Measurements from ENCODE around the gene C19orf67. TPM values are rescaled to one million over a fixed set of nuclear protein-coding genes. Genes with fewer than 3 reads are reported as not detected.
"Not testable (repeated sequence)": the region's sequence is repeated elsewhere in the genome, so short reads cannot be mapped to it uniquely, and the experiment has no call there.

C19orf67 gene
- total RNA-seq, 1 experiment from 2014 or later = 0.28 TPM

DNA sequence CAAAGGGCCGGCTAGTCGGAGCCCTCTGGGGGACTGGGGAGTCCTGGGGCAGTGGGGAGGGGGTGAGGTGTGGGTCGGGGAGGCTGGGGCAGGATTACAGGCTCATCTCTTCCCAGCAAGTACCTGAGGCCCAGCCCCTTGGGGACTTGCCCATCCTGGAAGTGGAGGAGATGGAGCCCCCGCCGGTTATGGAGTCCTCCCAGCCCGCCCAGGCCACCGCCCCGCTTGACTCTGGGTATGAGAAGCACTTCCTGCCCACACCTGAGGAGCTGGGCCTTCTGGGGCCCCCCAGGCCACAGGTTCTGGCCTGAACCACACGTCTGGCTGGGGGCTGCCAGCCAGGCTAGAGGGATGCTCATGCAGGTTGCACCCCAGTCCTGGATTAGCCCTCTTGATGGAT lies 33.6 kb downstream of the C19orf67 start:
- intact Hi-C loops (cut with micrococcal nuclease; ENCODE audit: unreplicated experiment) (no loop called here), in situ Hi-C loops (cut with HindIII; ENCODE audit: low pct_unique_long_range_greater_than_20kb, low sequenced_read_pairs) (no loop called here)
- no peak overlapping the region for H3K4me3 ChIP-seq (ENCODE audit: low read depth in 2 of 2, low read length in 2 of 2)
- no TSS peak for BruUV-seq (replicated peaks)
- H3K9me3 ChIP-seq (ENCODE audit: control insufficient read depth, insufficient read depth, low read depth, low read length) = no peaks in the 10 kb centered on the region
- DNase-seq (ENCODE audit: low read depth, low spot score) (no peak), ATAC-seq (no peak)
- no peak overlapping the region for H3K27ac ChIP-seq (ENCODE audit: low read length)
- H3K27me3 ChIP-seq (ENCODE audit: control insufficient read depth, insufficient read depth, low read length) = no peaks in the 10 kb centered on the region
- TF ChIP-seq, protein P1, sequence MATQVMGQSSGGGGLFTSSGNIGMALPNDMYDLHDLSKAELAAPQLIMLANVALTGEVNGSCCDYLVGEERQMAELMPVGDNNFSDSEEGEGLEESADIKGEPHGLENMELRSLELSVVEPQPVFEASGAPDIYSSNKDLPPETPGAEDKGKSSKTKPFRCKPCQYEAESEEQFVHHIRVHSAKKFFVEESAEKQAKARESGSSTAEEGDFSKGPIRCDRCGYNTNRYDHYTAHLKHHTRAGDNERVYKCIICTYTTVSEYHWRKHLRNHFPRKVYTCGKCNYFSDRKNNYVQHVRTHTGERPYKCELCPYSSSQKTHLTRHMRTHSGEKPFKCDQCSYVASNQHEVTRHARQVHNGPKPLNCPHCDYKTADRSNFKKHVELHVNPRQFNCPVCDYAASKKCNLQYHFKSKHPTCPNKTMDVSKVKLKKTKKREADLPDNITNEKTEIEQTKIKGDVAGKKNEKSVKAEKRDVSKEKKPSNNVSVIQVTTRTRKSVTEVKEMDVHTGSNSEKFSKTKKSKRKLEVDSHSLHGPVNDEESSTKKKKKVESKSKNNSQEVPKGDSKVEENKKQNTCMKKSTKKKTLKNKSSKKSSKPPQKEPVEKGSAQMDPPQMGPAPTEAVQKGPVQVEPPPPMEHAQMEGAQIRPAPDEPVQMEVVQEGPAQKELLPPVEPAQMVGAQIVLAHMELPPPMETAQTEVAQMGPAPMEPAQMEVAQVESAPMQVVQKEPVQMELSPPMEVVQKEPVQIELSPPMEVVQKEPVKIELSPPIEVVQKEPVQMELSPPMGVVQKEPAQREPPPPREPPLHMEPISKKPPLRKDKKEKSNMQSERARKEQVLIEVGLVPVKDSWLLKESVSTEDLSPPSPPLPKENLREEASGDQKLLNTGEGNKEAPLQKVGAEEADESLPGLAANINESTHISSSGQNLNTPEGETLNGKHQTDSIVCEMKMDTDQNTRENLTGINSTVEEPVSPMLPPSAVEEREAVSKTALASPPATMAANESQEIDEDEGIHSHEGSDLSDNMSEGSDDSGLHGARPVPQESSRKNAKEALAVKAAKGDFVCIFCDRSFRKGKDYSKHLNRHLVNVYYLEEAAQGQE (IDR thresholded peaks at IDR 0.05; ENCODE audit: insufficient read depth in 1 of 2, low read depth in 2 of 2, low read length in 1 of 2) = no peak
- TF ChIP-seq, protein P2, sequence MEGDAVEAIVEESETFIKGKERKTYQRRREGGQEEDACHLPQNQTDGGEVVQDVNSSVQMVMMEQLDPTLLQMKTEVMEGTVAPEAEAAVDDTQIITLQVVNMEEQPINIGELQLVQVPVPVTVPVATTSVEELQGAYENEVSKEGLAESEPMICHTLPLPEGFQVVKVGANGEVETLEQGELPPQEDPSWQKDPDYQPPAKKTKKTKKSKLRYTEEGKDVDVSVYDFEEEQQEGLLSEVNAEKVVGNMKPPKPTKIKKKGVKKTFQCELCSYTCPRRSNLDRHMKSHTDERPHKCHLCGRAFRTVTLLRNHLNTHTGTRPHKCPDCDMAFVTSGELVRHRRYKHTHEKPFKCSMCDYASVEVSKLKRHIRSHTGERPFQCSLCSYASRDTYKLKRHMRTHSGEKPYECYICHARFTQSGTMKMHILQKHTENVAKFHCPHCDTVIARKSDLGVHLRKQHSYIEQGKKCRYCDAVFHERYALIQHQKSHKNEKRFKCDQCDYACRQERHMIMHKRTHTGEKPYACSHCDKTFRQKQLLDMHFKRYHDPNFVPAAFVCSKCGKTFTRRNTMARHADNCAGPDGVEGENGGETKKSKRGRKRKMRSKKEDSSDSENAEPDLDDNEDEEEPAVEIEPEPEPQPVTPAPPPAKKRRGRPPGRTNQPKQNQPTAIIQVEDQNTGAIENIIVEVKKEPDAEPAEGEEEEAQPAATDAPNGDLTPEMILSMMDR (IDR thresholded peaks at IDR 0.05) = no peak
- TF ChIP-seq TCF7L2 (IDR thresholded peaks at IDR 0.05; ENCODE audit: low read depth, low read length) (no peak), POLR2AphosphoS5 (IDR thresholded peaks at IDR 0.05; ENCODE audit: low read depth, low read length) (no peak), SIN3A (IDR thresholded peaks at IDR 0.05; ENCODE audit: borderline replicate concordance, insufficient read depth, low read depth, low read length) (no peak)
- H3K36me3 ChIP-seq (ENCODE audit: control insufficient read depth, insufficient read depth, low read length) = no peaks in the 10 kb centered on the region
- ChIA-PET POLR2A (no interaction called here), CTCF (no interaction called here)
- H3K4me1 ChIP-seq (ENCODE audit: control insufficient read depth, insufficient read depth, low read length) = no peaks in the 10 kb centered on the region

DNA sequence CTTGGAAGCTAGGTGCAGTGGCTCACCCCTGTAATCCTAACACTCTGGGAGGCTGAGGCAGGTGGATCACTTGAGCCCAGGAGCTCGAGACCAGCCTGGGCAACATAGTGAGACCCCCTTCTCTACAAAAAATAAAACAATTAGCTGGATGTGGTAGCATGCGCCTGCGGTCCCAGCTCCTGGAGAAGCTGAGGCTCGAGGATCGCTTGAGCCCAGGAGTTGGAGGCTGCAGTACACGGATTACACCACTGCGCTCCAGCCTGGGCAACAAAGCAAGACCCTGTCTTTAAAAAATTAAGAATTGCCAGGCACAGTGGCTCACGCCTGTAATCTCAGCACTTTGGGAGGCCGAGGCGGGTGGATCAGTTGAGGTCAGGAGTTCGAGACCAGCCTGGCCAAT lies 34.6 kb downstream of the C19orf67 start:
- BruUV-seq (replicated peaks); H3K9me3 ChIP-seq (ENCODE audit: control insufficient read depth, insufficient read depth, low read depth, low read length); POLR2A ChIA-PET; H3K27ac ChIP-seq (ENCODE audit: low read length); in situ Hi-C loops (cut with HindIII; ENCODE audit: low pct_unique_long_range_greater_than_20kb, low sequenced_read_pairs); H3K4me1 ChIP-seq (ENCODE audit: control insufficient read depth, insufficient read depth, low read length); ATAC-seq; H3K27me3 ChIP-seq (ENCODE audit: control insufficient read depth, insufficient read depth, low read length); H3K36me3 ChIP-seq (ENCODE audit: control insufficient read depth, insufficient read depth, low read length); intact Hi-C loops (cut with micrococcal nuclease; ENCODE audit: unreplicated experiment); H3K4me3 ChIP-seq (ENCODE audit: low read depth in 2 of 2, low read length in 2 of 2); DNase-seq (ENCODE audit: low read depth, low spot score): not testable (repeated sequence)
- CTCF ChIA-PET = interaction anchor here (0.6 kb wide), 2 partner anchors 22 to 32 kb away, joined by 3 read pairs; no protein-coding TSS in a partner anchor

DNA sequence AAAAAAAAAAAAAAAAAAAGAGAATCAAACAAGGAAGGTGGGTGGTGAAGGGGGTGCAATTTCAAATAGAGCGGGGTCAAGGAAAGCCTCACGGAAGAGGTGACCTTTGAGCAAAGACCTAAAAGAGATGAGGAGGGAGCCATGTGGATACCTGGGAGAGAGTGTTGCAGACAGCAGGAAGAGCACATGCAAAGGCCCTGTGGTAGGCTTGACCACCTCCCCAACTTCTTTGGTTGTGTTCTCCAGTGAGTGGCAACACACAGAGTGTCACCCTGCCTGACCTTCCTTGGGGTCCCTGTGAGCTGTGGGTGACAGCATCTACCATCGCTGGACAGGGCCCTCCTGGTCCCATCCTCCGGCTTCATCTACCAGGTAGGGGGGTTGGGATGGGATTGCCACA lies 35.1 kb downstream of the C19orf67 start:
- BruUV-seq (replicated peaks) = no TSS peak
- Histone ChIP-seq H3K36me3 (ENCODE audit: control insufficient read depth, insufficient read depth, low read length) (no peaks in the 10 kb centered on the region), H3K4me3 (ENCODE audit: low read depth in 2 of 2, low read length in 2 of 2) (no peak overlapping the region), H3K4me1 (ENCODE audit: control insufficient read depth, insufficient read depth, low read length) (no peaks in the 10 kb centered on the region), H3K27me3 (ENCODE audit: control insufficient read depth, insufficient read depth, low read length) (no peaks in the 10 kb centered on the region), H3K27ac (ENCODE audit: low read length) (no peak overlapping the region), H3K9me3 (ENCODE audit: control insufficient read depth, insufficient read depth, low read depth, low read length) (no peaks in the 10 kb centered on the region)
- ChIA-PET POLR2A (interaction anchor here (0.6 kb wide), 1 partner anchor 9 kb away, joined by 5 read pairs; no protein-coding TSS in a partner anchor), CTCF (no interaction called here)
- ATAC-seq (no peak), DNase-seq (ENCODE audit: low read depth, low spot score) (no peak)
- intact Hi-C loops (cut with micrococcal nuclease; ENCODE audit: unreplicated experiment) (no loop called here), in situ Hi-C loops (cut with HindIII; ENCODE audit: low pct_unique_long_range_greater_than_20kb, low sequenced_read_pairs) (no loop called here)
- TF ChIP-seq, protein P1 (IDR thresholded peaks at IDR 0.05; ENCODE audit: insufficient read depth in 1 of 2, low read depth in 2 of 2, low read length in 1 of 2) = no peak
- TF ChIP-seq, protein P2 (IDR thresholded peaks at IDR 0.05) = no peak
- TF ChIP-seq SIN3A (IDR thresholded peaks at IDR 0.05; ENCODE audit: borderline replicate concordance, insufficient read depth, low read depth, low read length) = no peak
- no peak for TF ChIP-seq POLR2AphosphoS5 (IDR thresholded peaks at IDR 0.05; ENCODE audit: low read depth, low read length)
- TF ChIP-seq TCF7L2 (IDR thresholded peaks at IDR 0.05; ENCODE audit: low read depth, low read length) = no peak

Data from Panc1 (cell line).